Effector memory CD4-positive, alpha-beta T cell (primary cell): ENCODE data around the gene SOCS6.

ENCODE experiments used
- DNase-seq, 3 donors: peaks; one replicate each; pipeline ENCODE4 v3.0.0-alpha.2; 2020
- H3K27ac ChIP-seq: 2 replicates; pipeline ENCODE4 v1.7.0; 2013; ENCODE audit warnings: mild to moderate bottlenecking, low read length, moderate library complexity; ENCODE audit not compliant: insufficient read depth, poor library complexity, severe bottlenecking
- H3K27me3 ChIP-seq: replicated peaks from 2 replicates; pipeline ENCODE4 v1.7.0; 2013; ENCODE audit warnings: mild to moderate bottlenecking, low read length; ENCODE audit not compliant: insufficient read depth, control insufficient read depth, poor library complexity, severe bottlenecking
- H3K36me3 ChIP-seq: 2 replicates; pipeline ENCODE4 v1.7.0; 2013; ENCODE audit warnings: mild to moderate bottlenecking, low read length, moderate library complexity; ENCODE audit not compliant: control insufficient read depth, insufficient read depth
- H3K4me1 ChIP-seq: 2 replicates; pipeline ENCODE4 v1.7.0; 2013; ENCODE audit warnings: low read length, mild to moderate bottlenecking; ENCODE audit not compliant: control insufficient read depth, insufficient read depth, poor library complexity, severe bottlenecking
- H3K4me3 ChIP-seq: 2 replicates; pipeline ENCODE4 v1.7.0; 2013; ENCODE audit warnings: low read length, low read depth, mild to moderate bottlenecking; ENCODE audit not compliant: insufficient read depth, poor library complexity, severe bottlenecking
- H3K9me3 ChIP-seq: 2 replicates; pipeline ENCODE4 v1.7.0; 2013; ENCODE audit warnings: mild to moderate bottlenecking, low read length, moderate library complexity; ENCODE audit not compliant: control insufficient read depth

The SOCS6 gene

DNA sequence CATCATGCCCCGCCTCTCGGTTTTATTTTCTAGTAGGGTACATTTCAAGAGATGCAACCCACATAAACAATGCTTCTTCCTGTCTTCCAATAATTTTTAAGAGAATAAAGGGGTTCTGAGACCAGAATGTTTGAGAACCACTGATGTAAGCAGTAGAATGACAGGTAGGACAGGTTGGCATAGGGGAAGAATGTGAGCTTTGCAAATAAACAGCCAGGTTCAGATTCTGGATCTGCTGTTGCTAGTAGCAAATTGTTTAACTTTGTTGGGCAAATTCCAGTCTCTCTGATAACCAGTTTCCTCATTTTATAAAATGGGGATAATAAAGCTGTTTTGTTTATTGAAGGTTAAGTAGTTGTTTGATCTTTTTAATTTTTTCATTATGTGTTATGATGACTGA is 32.8 kb downstream of the SOCS6 start:
- Histone ChIP-seq H3K27me3 (no peaks in the 10 kb centered on the region), H3K4me3 (no peak overlapping the region), H3K36me3 (no peaks in the 10 kb centered on the region), H3K9me3 (no peaks in the 10 kb centered on the region), H3K27ac (no peak overlapping the region), H3K4me1 (no peaks in the 10 kb centered on the region)
- no peak for DNase-seq

DNA sequence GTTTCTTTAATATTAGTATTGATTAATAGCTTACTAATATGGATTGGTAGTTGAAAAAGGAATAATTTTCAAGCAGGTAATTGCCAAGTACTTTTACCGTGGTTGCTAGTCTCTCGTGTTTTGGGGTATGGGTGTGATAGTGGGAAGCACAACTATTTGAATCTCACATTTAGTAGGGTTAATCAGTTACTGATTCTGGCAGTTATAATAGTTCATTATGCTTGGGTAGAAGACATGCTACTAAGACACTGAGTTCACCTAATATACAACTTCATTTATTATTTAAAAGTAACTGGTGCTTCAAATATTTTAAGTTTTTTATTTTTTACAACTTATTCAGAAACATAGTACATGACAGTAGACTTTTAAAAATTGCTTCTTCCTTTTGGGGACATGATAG is 33.5 kb downstream of the SOCS6 start:
- H3K36me3 ChIP-seq: no peaks in the 10 kb centered on the region
- no peak overlapping the region for H3K4me3 ChIP-seq
- DNase-seq: no peak
- H3K4me1 ChIP-seq: no peaks in the 10 kb centered on the region
- H3K9me3 ChIP-seq: no peaks in the 10 kb centered on the region
- H3K27me3 ChIP-seq: no peaks in the 10 kb centered on the region
- no peak overlapping the region for H3K27ac ChIP-seq

DNA sequence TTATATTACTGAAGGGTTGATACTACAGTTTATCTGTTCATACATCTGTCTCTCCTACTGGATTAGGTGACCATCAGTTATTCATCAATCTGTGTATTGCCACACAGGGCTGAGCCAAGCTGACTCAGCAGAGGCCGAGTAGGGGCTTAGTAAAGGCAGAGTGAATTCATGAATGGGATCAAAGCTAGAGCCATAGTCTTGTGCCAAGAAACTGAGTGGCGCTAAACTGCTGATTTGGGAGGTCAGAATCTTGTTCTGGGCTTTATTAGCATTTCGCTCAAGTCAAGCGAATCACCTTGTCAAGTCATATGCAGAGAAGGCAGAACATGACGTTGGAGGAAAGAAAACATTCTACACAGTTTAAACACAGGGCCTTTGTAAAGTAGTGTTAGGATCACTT is 34.1 kb downstream of the SOCS6 start:
- Histone ChIP-seq H3K36me3 (no peaks in the 10 kb centered on the region), H3K27me3 (no peaks in the 10 kb centered on the region), H3K27ac (no peak overlapping the region), H3K4me3 (no peak overlapping the region), H3K9me3 (no peaks in the 10 kb centered on the region), H3K4me1 (no peaks in the 10 kb centered on the region)
- no peak for DNase-seq

GRCh38 chr18:70324897-70325296 is 36.1 kb downstream of the SOCS6 start:
- DNase-seq: no peak
- Histone ChIP-seq H3K27me3 (no peaks in the 10 kb centered on the region), H3K9me3 (no peaks in the 10 kb centered on the region), H3K27ac (no peak overlapping the region), H3K4me3 (no peak overlapping the region), H3K36me3 (no peaks in the 10 kb centered on the region), H3K4me1 (no peaks in the 10 kb centered on the region)

DNA sequence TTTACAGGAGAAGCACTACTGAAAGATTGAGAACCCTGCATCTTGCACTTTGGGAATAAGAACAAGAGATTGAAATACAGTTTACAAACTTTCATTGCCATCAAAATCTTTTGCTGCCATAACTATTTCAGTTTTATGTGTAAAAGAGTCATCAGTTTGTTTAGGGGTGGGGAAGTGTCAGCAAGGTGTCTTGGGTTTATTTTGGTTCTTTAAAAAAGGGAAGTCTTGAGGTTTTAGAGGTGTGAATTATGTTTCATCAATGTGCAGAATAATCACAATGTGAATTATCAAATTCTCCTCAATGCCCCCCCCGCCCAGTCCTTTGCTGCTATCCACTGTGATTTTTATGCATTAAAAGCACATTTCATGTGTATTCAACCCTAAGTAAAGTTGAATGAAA is 37.4 kb downstream of the SOCS6 start:
- H3K4me1 ChIP-seq: no peaks in the 10 kb centered on the region
- no peaks in the 10 kb centered on the region for H3K36me3 ChIP-seq
- H3K27ac ChIP-seq: no peak overlapping the region
- no peaks in the 10 kb centered on the region for H3K27me3 ChIP-seq
- DNase-seq: no peak
- H3K4me3 ChIP-seq: no peak overlapping the region
- no peaks in the 10 kb centered on the region for H3K9me3 ChIP-seq

DNA sequence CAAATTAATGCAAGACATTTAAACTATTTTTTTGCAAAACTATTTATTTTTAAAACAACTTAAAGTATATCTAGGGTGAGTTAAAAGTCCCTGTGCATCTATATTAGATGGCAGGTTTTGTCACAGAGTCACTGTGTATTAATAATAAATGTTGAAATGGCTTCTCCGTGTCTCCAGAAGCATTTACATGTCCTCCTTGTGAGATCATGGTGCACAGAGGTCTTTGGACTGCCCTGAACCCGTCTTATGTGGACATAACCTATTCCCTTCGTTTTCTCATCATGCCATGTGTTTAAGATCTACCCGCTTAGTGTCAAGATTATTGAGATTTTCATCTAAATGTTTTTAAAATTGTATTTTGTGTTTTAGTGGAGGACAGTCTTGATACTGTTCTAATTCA is 39.3 kb downstream of the SOCS6 start:
- H3K27ac ChIP-seq: no peak overlapping the region
- no peaks in the 10 kb centered on the region for H3K27me3 ChIP-seq
- no peaks in the 10 kb centered on the region for H3K36me3 ChIP-seq
- H3K4me1 ChIP-seq: no peaks in the 10 kb centered on the region
- H3K9me3 ChIP-seq: no peaks in the 10 kb centered on the region
- no peak for DNase-seq
- H3K4me3 ChIP-seq: no peak overlapping the region

- no peaks in the 10 kb centered on the region for H3K4me1 ChIP-seq
- no peaks in the 10 kb centered on the region for H3K9me3 ChIP-seq
- H3K36me3 ChIP-seq: no peaks in the 10 kb centered on the region
- H3K4me3 ChIP-seq: no peak overlapping the region
- DNase-seq: no peak
- H3K27ac ChIP-seq: no peak overlapping the region
- no peaks in the 10 kb centered on the region for H3K27me3 ChIP-seq
Observed at GRCh38 chr18:70329071-70329470, 40.2 kb downstream of the SOCS6 start.

DNA sequence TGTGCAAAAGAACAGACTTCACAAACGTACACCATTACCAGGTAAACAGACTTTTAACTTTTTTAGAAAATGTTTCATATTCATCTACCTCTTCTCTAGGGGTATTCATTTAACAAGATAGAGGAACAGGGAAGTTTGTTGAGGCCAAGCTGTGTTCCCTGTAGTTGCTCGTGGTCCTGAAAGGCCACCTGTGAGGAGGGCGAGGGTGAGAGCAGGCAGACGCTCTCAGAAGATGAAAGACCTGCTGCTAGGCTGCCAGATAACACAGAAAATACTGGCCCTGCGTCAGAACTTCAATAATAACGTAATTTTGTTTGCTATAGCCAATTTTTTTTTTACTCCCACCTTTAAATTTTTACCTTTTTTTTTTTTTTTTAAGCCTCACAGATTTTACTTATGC is 42.0 kb downstream of the SOCS6 start:
- Histone ChIP-seq H3K4me3 (no peak overlapping the region), H3K4me1 (no peaks in the 10 kb centered on the region), H3K27ac (no peak overlapping the region), H3K9me3 (no peaks in the 10 kb centered on the region), H3K36me3 (no peaks in the 10 kb centered on the region), H3K27me3 (no peaks in the 10 kb centered on the region)
- DNase-seq: no peak

- DNase-seq: no peak
- Histone ChIP-seq H3K36me3 (no peaks in the 10 kb centered on the region), H3K9me3 (no peaks in the 10 kb centered on the region), H3K27ac (no peak overlapping the region), H3K27me3 (no peaks in the 10 kb centered on the region), H3K4me3 (no peak overlapping the region), H3K4me1 (no peaks in the 10 kb centered on the region)
Observed at GRCh38 chr18:70331456-70332097, 42.7 kb downstream of the SOCS6 start.

- Histone ChIP-seq H3K36me3 (no peaks in the 10 kb centered on the region), H3K4me3 (no peak overlapping the region), H3K9me3 (no peaks in the 10 kb centered on the region), H3K27me3 (no peaks in the 10 kb centered on the region), H3K4me1 (no peaks in the 10 kb centered on the region), H3K27ac (no peak overlapping the region)
- DNase-seq: no peak
Observed at GRCh38 chr18:70332694-70333093, 43.8 kb downstream of the SOCS6 start.
